Measurements from ENCODE around the gene CDK19. TPM values are rescaled to one million over a fixed set of nuclear protein-coding genes. Genes with fewer than 3 reads are reported as not detected.

The CDK19 gene
- total RNA-seq, 2 experiments from 2014 or later, result 18.2 to 18.4 TPM

GRCh38 chr6:110622912-110623578, 192.2 kb downstream of the CDK19 start:
- Mint-ChIP-seq H3K36me3 (peaks cover 8% of the 10 kb centered on the region), H3K9me3 (no peaks in the 10 kb centered on the region), H3K27ac (no peak overlapping the region), H3K4me3 (no peak overlapping the region), H3K27me3 (no peaks in the 10 kb centered on the region), H3K4me1 (ENCODE audit: low read depth) (no peaks in the 10 kb centered on the region)
- CTCF ChIA-PET, result interaction anchor here (1.0 kb wide), 1 partner anchor 93 kb away, joined by 3 read pairs; no protein-coding TSS in a partner anchor
- intact Hi-C loops (cut with micrococcal nuclease), result no loop called here
- DNase-seq, result no peak
- POLR2A ChIA-PET, result no interaction called here

GRCh38 chr6:110621061-110621460, 194.2 kb downstream of the CDK19 start:
- no peaks in the 10 kb centered on the region for H3K27me3 Mint-ChIP-seq

GRCh38 chr6:110620065-110620464, 195.2 kb downstream of the CDK19 start:
- no peaks in the 10 kb centered on the region for H3K9me3 Mint-ChIP-seq
- no peak overlapping the region for H3K4me3 Mint-ChIP-seq
- no peak overlapping the region for H3K27ac Mint-ChIP-seq
- no peaks in the 10 kb centered on the region for H3K4me1 Mint-ChIP-seq (ENCODE audit: low read depth)
- no peak for DNase-seq
- intact Hi-C loops (cut with micrococcal nuclease), result no loop called here
- H3K27me3 Mint-ChIP-seq, result no peaks in the 10 kb centered on the region
- ChIA-PET POLR2A (no interaction called here), CTCF (interaction anchor here (0.6 to 1.1 kb wide), 3 partner anchors 82 to 390 kb away, joined by 3 to 7 read pairs (median 3); no protein-coding TSS in a partner anchor)
- peaks cover 8% of the 10 kb centered on the region for H3K36me3 Mint-ChIP-seq

More at GRCh38 chr6:110621061-110621460, 194.2 kb downstream of the CDK19 start:
- H3K9me3 Mint-ChIP-seq, result no peaks in the 10 kb centered on the region
- H3K4me3 Mint-ChIP-seq, result no peak overlapping the region
- ChIA-PET POLR2A (no interaction called here), CTCF (no interaction called here)
- H3K36me3 Mint-ChIP-seq, result peaks cover 8% of the 10 kb centered on the region
- H3K27ac Mint-ChIP-seq, result no peak overlapping the region
- intact Hi-C loops (cut with micrococcal nuclease), result no loop called here
- H3K4me1 Mint-ChIP-seq (ENCODE audit: low read depth), result no peaks in the 10 kb centered on the region
- no peak for DNase-seq

- POLR2A ChIA-PET, result no interaction called here
These were observed 195.9 kb downstream of the CDK19 start for GRCh38 chr6:110619275-110619908.

GRCh38 chr6:110618591-110619267, 196.5 kb downstream of the CDK19 start:
- ChIA-PET POLR2A (no interaction called here), CTCF (interaction anchor here (0.7 to 1.2 kb wide), 4 partner anchors 11 to 331 kb away, joined by 3 to 4 read pairs (median 4); no protein-coding TSS in a partner anchor)
- Mint-ChIP-seq H3K36me3 (peaks cover 8% of the 10 kb centered on the region), H3K27ac (no peak overlapping the region), H3K4me3 (no peak overlapping the region), H3K27me3 (no peaks in the 10 kb centered on the region), H3K9me3 (no peaks in the 10 kb centered on the region), H3K4me1 (ENCODE audit: low read depth) (no peaks in the 10 kb centered on the region)
- intact Hi-C loops (cut with micrococcal nuclease), result no loop called here
- DNase-seq, result no peak

More at GRCh38 chr6:110619275-110619908, 195.9 kb downstream of the CDK19 start:
- Mint-ChIP-seq H3K27me3 (no peaks in the 10 kb centered on the region), H3K27ac (no peak overlapping the region), H3K4me1 (ENCODE audit: low read depth) (no peaks in the 10 kb centered on the region), H3K9me3 (no peaks in the 10 kb centered on the region), H3K36me3 (peaks cover 8% of the 10 kb centered on the region), H3K4me3 (no peak overlapping the region)
- no peak for DNase-seq
- intact Hi-C loops (cut with micrococcal nuclease), result no loop called here
- CTCF ChIA-PET, result interaction anchor here (0.8 to 1.2 kb wide), 4 partner anchors 11 to 330 kb away, joined by 3 to 4 read pairs (median 3); no protein-coding TSS in a partner anchor

- ChIA-PET POLR2A (no interaction called here), CTCF (no interaction called here)
- Mint-ChIP-seq H3K36me3 (peaks cover 5% of the 10 kb centered on the region), H3K9me3 (no peaks in the 10 kb centered on the region), H3K27ac (no peak overlapping the region), H3K27me3 (no peaks in the 10 kb centered on the region), H3K4me3 (no peak overlapping the region), H3K4me1 (ENCODE audit: low read depth) (no peaks in the 10 kb centered on the region)
- no peak for DNase-seq
- intact Hi-C loops (cut with micrococcal nuclease), result no loop called here
These were observed 198.2 kb downstream of the CDK19 start for GRCh38 chr6:110617057-110617456.

- Mint-ChIP-seq H3K27me3 (no peaks in the 10 kb centered on the region), H3K27ac (no peak overlapping the region), H3K4me1 (ENCODE audit: low read depth) (no peaks in the 10 kb centered on the region), H3K36me3 (no peaks in the 10 kb centered on the region), H3K9me3 (no peaks in the 10 kb centered on the region), H3K4me3 (no peak overlapping the region)
- CTCF ChIA-PET, result no interaction called here
- POLR2A ChIA-PET, result no interaction called here
- intact Hi-C loops (cut with micrococcal nuclease), result no loop called here
- no peak for DNase-seq
These were observed 199.5 kb downstream of the CDK19 start for GRCh38 chr6:110615722-110616121.

- POLR2A ChIA-PET, result no interaction called here
- intact Hi-C loops (cut with micrococcal nuclease), result no loop called here
- H3K9me3 Mint-ChIP-seq, result no peaks in the 10 kb centered on the region
- CTCF ChIA-PET, result no interaction called here
- no peak overlapping the region for H3K4me3 Mint-ChIP-seq
- H3K4me1 Mint-ChIP-seq (ENCODE audit: low read depth), result no peaks in the 10 kb centered on the region
- no peak overlapping the region for H3K27ac Mint-ChIP-seq
- no peak for DNase-seq
- no peaks in the 10 kb centered on the region for H3K27me3 Mint-ChIP-seq
- no peaks in the 10 kb centered on the region for H3K36me3 Mint-ChIP-seq
These were observed 200.7 kb downstream of the CDK19 start for GRCh38 chr6:110614586-110614985.

- Mint-ChIP-seq H3K9me3 (no peaks in the 10 kb centered on the region), H3K4me3 (no peak overlapping the region), H3K4me1 (ENCODE audit: low read depth) (no peaks in the 10 kb centered on the region), H3K27ac (no peak overlapping the region), H3K27me3 (no peaks in the 10 kb centered on the region), H3K36me3 (no peaks in the 10 kb centered on the region)
- CTCF ChIA-PET, result no interaction called here
- POLR2A ChIA-PET, result no interaction called here
- intact Hi-C loops (cut with micrococcal nuclease), result no loop called here
- no peak for DNase-seq
These were observed 201.2 kb downstream of the CDK19 start for GRCh38 chr6:110614106-110614505.

GRCh38 chr6:110613356-110613755, 201.9 kb downstream of the CDK19 start:
- Mint-ChIP-seq H3K4me1 (ENCODE audit: low read depth) (no peaks in the 10 kb centered on the region), H3K9me3 (no peaks in the 10 kb centered on the region), H3K36me3 (no peaks in the 10 kb centered on the region)

GRCh38 chr6:110612298-110612697, 203.0 kb downstream of the CDK19 start:
- no peaks in the 10 kb centered on the region for H3K9me3 Mint-ChIP-seq
- DNase-seq, result no peak
- intact Hi-C loops (cut with micrococcal nuclease), result no loop called here
- no peaks in the 10 kb centered on the region for H3K36me3 Mint-ChIP-seq
- ChIA-PET CTCF (no interaction called here), POLR2A (no interaction called here)
- H3K4me3 Mint-ChIP-seq, result no peak overlapping the region
- H3K27me3 Mint-ChIP-seq, result no peaks in the 10 kb centered on the region
- H3K4me1 Mint-ChIP-seq (ENCODE audit: low read depth), result no peaks in the 10 kb centered on the region
- H3K27ac Mint-ChIP-seq, result no peak overlapping the region

More at GRCh38 chr6:110613356-110613755, 201.9 kb downstream of the CDK19 start:
- Mint-ChIP-seq H3K4me3 (no peak overlapping the region), H3K27me3 (no peaks in the 10 kb centered on the region), H3K27ac (no peak overlapping the region)
- DNase-seq, result no peak
- ChIA-PET POLR2A (no interaction called here), CTCF (no interaction called here)
- intact Hi-C loops (cut with micrococcal nuclease), result no loop called here

- intact Hi-C loops (cut with micrococcal nuclease), result no loop called here
- Mint-ChIP-seq H3K4me3 (no peak overlapping the region), H3K4me1 (ENCODE audit: low read depth) (no peaks in the 10 kb centered on the region), H3K27me3 (no peaks in the 10 kb centered on the region), H3K9me3 (no peaks in the 10 kb centered on the region), H3K36me3 (no peaks in the 10 kb centered on the region), H3K27ac (no peak overlapping the region)
- no peak for DNase-seq
- ChIA-PET CTCF (no interaction called here), POLR2A (no interaction called here)
These were observed 206.2 kb downstream of the CDK19 start for GRCh38 chr6:110609101-110609500.

Measured in activated CD4-positive, alpha-beta memory T cell treated with anti-CD3 and anti-CD28 coated beads for 36 hours (primary cell).